GM18909 (cell line): Measurements from ENCODE around the gene CUL4A.
"Not testable (repeated sequence)": the region's sequence is repeated elsewhere in the genome, so short reads cannot be mapped to it uniquely, and the experiment has no call there.

Experiments used
- ATAC-seq: cut with Tn5 transposase; IDR thresholded peaks from one replicate; pipeline ENCODE4 v1.9.1; 2021; ENCODE audit warnings: mild to moderate bottlenecking; ENCODE audit not compliant: unreplicated experiment, poor library complexity

The CUL4A gene

DNA sequence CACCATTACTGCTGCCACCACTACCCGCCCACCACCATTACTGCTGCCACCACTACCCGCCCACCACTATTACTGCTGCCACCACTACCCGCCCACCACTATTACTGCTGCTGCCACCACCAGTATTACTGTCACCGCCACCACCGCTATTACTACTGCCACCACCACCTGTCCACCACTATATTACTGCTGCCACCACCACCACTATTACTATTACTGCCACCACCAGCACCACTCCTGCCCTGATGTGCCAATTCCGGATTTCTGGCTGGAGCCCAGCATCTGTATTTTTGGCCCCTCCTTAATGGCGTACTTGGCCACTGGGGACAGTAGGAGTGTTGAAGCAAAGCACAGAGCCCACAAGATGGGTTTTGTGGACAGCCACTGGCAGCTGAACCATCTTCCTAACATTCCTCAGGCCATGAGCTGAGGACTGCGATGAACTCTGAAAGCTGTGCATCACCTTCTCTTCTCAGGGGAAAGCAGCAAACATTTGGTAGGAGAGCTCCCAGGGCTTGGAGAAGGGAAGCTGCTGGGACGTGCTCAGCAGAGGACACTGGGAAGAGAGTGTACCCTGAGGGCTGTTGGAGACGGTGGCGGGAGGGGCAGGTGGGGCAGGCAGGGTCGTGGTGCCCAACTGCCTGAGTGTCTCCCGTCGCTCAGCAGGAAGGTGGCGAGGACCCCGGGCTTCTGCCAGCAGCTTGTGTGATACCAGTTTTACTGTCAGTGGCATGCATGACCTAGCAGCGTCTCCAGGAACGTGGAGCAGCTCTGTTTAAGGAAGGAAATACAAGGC lies 23.0 kb downstream of the CUL4A start:
- no peak for ATAC-seq

DNA sequence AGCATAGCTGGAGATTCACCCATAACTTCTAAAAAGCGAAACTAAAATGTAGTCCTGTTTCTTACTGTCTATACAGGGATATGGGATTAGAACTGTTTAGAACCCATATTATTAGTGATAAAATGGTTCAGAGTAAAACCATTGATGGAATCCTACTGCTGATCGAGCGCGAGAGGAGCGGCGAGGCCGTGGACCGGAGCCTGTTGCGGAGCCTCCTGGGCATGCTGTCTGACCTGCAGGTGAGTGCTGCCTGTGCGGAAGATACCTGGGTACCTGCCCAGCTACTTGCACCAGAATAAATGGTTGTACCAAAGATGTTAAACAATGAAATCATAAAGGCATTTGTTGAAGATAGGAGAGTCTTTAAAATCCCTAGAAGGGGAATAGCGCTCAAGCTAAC lies 23.7 kb downstream of the CUL4A start:
- ATAC-seq = no peak

DNA sequence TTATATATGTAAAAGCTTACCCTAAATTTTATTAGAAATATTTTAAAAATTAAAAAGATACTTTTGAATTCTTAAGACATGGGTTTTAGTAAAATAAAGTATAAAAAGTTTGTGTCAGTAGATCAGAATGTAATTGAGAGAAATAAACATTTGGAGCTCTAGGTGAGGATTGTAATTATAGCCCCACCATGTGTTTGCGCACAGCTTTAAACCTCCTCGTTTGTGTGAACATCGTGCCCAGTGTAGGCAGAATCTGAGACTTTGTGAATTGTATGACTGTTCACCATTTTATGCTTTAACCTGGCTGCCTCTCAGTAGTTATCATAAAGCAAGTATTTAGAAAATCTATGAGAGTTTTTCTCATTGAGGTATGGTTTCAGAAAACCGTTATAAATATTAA lies 29.1 kb downstream of the CUL4A start:
- ATAC-seq = no peak

DNA sequence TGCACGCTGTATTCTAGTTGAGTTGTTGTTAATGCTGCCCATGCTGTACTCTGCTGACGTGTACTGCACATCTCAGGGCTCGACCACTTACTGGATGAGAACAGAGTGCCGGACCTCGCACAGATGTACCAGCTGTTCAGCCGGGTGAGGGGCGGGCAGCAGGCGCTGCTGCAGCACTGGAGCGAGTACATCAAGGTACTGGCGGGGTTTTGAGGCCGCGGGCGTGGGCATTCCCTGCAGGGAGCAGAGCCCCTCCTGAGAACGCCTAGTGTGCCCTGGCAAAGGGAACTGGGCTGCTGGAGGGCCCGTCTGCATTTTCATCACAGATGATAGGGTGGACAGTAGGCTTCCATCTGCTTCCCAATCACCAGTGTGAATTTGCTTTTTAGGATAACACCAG lies 29.9 kb downstream of the CUL4A start:
- no peak for ATAC-seq

DNA sequence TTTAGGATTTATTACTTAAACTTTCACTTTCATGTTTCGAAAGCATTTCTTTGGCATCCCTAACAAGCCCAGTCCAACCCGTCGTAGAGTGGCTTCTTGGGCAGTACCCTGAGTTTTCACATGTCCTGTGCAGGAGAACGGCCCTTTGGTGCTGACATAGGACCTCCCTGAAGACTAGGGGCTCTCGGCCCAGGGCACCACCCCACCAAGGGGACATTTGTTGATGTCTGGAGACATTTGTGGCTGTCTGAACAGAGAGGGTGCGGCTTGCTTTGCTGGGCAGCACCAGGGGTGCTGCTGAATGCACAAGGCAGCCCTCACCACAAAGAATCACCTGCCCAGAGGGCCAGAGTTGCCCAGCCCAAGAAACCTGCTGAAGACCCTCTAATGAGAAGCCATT lies 30.6 kb downstream of the CUL4A start:
- ATAC-seq = no peak

DNA sequence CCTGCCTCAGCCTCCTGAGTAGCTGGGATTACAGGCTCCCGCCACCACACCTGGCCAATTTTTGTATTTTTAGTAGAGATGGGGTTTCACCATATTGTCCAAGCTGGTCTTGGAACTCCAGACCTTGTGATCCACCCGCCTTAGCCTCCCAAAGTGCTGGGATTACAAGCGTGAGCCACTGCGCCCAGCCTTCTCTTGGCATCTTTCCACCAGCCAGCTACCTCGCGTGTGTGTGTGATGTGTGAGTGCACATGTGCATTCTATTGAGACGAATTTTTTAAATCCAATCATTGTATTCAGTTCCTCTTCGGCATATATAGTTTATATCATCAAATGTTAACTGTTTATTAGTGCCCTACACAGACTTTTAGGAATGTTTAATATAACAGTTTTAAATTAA lies 32.2 kb downstream of the CUL4A start:
- not testable (repeated sequence) for ATAC-seq

DNA sequence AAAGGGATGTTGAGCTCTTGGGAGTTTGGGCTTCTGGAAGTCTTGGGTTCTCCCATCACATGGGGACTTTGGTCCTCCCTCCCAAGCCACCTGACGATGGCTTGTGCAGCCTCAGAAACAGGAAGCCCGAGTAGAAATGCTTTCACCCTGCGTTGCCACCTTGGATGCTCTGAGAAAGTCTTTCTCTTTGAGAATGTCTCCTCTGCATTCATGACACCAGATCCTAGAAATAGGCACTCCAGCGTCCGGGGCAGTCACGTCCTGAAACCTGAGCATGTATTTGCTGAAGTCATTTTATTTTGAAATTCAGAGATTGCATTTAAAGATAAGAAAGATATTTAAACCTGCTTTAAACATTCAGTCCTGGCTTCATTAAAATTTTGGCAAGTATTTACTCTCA lies 34.4 kb downstream of the CUL4A start:
- no peak for ATAC-seq

DNA sequence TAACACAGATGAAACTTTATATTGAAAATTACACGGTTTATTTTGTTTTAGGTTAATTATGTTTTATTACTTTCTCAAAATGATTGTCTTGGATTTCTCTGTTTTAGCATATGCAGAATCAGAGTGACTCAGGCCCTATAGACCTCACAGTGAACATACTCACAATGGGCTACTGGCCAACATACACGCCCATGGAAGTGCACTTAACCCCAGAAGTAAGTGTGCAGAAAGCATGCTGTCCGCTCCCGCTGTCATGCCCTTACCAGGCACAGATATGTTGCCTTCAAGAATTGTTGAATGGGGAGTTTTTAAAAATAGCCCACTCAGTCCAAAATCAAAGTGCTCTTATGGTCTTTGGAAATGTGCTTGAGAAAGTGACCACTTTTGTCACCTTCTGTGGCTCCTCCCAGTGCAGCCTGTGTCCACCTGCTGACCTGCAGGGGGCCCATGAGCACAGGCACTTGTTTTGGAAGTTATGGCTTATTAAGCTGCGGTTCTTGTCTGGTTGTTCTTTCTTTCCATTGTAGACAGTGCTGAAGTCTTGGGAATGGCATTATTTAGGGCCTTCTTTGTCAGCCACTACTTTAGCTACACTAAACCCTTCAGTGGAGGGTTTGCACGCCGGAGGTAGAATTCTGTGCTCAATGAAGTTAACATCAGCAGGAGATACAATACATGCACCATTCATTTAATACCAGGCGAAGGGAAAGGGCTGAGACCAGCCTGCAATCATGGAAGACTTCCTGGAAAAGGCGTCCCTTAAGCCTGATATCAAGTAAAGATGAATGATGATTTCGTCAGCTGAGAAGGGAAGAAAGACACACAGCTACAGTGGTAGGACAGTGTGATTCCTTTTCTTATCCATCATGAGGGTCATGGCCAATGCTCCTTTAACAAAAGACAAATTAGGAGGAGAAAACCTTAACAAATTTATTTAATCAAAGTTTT lies 36.7 kb downstream of the CUL4A start:
- no peak for ATAC-seq

DNA sequence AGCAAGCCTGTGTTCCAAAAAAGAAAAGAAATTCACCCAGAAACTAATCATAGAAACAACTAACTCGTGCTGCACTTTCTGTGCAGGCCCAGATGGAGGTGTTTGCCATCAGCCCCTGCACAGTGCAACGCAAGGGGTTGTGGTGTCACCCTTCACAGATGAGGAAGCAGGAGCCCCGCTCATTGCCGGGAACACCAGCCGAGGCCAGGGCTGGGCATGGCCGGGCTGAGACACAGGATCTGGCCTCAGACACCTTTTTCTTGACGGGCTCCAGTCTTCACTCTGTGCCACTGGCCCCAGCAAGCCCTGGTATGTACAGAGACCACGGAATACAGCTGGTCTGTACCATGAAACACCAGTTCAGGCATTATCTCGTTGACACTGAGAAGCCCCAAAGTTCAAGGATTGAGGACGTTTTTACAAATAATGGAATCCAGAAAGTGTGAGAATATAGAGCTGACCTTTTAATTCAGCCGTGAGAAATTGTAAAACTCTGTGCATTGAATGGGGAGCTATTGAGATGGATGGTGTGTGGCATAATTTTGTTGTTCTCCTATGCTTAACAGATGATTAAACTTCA lies 43.2 kb downstream of the CUL4A start:
- no peak for ATAC-seq

DNA sequence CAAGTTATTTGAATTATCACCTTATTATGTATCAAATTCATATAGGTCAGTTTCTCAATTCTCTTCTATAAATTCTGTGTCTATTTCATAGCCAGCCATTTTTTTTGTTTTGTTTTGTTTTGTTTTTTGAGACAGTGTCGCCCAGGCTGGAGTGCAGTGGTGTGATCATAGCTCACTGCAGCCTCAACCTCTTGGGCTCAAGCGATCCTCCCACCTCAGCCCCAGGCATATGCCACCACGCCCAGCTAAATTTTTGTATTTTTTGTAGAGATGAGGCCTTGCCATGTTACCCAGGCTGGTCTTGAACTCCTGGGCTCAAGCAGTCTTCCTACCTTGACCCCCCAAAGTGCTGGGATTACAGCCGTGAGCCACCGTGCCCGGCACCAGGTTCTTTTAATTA lies 48.5 kb downstream of the CUL4A start:
- not testable (repeated sequence) for ATAC-seq

DNA sequence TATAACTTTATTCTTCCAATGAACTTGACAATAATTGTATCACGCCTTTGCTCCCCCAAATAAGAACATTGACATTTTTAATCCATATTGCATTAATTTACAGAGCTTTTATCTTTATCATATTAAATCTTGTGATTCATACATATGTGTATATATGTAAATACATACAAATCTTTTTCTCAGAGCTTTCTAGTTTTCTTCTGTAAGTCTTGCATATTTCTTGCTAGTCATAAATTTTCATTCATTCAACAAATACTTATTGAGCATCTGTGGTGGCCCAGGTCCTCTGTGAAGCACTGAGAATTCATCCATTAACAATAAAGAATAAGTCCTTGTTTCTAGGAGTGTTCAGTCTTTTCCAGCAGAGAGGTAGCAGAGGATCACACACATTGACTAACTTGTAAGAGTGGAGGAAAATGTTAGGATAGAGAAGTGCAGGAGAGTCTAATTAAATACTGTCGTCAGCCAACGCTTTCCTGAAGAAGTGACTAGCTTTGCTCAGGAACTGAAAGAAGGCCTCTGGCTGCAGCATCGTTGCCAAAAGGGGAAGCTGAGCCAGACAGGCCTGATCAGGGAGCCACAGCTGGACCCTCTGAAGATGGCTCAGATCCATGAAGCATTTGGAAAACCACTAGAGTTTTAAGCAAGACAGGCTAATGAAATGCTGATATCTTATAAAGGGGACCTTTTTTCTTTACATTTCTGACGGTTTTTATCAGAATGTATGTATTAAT lies 49.1 kb downstream of the CUL4A start:
- no peak for ATAC-seq

DNA sequence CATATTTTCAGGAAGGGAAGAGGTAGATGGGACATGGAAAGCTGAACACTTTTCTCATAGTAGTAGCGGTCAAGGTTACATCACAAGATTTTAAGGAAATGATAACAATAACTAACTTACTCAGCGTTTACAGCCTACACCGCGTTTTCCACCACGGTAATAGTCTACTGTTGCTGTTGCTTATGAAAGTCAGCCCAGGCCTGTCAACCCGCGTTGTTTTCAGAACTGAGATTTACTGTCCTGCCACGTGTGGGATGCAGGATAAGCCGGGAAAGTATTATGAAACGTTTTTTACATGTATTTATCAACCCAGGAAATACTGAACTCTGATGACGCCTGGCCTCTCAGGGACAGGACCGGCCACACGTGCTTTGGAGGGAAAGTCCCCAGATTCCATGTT lies 51.6 kb downstream of the CUL4A start:
- ATAC-seq = no peak

DNA sequence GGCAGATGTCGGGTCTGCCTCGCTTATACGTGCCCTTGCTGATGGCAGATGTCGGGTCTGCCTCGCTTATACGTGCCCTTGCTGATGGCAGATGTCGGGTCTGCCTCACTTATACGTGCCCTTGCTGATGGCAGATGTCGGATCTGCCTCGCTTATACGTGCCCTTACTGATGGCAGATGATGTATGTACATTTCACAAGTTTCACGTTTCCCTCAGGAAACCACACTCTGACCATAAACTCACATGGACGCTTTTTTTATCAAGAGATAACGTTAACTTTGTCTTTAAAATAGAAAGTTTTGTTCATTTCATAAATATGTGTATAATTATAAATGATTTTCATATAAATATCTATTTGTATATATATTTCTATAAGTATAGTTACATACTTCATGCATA lies 53.6 kb downstream of the CUL4A start:
- not testable (repeated sequence) for ATAC-seq

DNA sequence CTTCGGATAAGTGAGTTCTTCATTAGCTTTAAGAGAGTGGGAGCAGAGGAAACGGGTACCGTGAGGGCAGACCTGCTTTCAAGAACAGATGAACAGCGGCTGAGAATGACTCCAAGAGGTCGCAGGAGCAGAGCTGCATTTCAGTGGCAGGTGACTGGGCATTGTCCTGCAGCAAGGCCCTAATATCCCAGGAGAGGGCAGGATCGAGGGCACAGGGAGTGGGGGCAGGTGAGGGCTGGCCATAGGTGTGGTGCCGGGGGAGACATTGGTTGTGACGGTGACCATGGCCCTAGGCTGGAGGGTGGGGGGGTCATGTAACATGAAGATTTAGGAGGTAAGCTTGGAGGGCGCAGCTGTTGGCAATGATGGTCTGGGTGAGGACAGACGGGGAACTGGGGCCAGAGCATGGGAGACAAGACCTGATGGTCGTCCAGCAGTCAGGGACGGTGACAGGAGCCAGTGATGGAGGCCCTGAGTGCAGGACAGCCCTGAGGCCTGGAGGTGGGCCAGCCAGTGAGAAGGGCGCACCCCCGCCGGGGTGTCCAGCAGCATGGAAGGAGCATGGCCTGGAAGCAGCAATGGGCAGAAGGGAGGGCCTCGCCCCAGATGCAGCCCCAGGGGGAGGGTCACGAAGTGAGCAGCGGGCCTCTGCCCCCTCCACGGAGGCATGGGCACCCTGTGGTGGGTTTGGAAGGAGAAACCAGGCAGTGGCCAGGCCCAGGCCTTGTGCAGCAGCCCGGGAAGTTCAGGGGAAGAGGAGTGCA lies 58.4 kb downstream of the CUL4A start:
- no peak for ATAC-seq

DNA sequence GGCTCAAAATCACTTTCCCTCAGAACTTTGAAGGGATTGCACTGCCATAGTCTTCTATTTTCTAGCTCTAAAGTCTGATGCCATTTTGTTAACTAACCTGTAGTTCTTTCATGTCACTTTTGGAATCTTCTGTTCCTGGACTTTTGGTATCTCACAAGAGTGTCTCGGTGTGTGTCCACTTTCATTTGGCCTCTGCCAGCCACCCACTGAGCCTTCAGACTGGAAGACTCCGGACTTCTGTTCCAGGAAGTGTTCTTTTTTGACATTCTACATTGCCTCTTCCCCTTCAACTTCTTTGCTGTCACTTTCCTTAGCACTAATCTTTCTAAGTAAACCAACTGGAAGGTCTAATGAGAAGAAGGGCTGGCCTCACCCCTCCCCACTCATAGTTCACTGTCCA lies 62.6 kb downstream of the CUL4A start:
- no peak for ATAC-seq

DNA sequence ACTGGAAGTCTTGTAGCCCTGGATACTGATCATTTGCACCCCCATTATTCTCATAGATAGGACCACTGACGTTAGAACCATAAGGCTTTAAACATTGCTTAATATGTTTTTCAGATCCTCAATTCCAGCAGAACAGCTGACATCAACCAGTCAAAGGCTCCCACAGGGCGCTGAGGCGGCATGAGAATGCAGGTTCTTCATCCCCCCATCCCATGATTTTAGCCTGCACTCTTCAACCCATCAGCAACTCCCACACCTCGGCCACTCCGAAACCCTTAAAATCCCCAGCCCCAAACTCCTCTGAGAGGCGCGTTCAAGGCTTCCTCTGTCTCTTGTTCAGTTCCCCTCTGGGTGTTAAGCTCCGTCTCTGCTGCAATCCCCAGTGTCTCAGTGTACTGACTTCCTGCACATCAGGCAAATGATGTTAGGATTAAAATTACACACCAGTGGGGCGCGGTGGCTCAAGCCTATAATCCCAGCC lies 63.3 kb downstream of the CUL4A start:
- no peak for ATAC-seq

DNA sequence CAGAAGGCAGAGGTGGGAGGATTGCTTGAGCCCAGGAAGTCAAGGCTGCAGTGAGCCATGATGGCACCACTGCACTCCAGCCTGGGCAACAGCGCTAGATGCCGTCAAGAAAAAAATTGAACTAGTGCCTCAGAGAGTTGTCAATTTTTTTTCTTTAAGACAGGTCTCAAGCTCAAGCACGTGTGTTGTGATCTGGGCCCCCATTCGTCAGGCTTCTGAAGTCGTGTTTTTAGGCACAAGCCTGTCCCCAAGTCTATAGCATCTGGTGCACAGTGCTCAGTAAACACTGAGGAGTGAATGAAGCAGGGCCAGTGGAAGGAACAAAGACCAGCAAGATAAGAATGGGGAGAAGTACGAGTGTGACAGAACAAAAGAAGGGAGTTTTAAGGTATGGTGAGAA lies 63.9 kb downstream of the CUL4A start:
- ATAC-seq = no peak

DNA sequence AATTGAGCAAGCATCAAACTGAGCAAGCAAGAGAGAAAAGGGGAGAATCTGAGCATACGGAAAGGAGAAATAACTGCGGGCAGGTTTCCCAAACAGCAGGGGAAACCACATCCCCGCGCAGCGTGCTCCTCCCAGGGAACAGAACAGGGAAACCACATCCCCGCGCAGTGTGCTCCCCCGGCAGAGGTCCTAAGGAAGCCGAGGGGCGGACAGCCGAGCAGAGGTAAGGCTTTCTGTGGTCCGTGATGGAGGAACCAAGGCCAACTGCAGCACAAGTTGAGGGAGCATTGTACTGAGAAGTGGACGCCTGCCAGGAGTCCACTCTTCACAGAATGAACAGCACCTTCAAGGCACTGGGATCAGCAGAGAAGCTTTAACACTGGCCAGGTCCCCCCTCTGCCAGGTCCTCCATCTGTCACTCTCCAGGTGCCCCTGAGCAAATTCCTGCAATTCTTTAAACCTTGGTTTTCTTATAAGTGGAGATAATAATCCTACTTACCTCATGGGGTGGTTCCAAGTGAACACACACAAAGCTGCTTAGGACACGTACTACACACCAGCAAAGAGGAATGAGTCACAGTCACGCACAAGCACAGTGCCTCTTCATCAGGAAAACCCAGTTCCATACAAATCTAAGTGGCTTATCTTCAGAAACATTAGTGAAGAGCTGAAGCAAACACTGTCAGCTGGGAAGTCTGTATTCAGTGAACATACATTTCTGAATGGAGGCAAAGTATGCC lies 64.6 kb downstream of the CUL4A start:
- no peak for ATAC-seq

DNA sequence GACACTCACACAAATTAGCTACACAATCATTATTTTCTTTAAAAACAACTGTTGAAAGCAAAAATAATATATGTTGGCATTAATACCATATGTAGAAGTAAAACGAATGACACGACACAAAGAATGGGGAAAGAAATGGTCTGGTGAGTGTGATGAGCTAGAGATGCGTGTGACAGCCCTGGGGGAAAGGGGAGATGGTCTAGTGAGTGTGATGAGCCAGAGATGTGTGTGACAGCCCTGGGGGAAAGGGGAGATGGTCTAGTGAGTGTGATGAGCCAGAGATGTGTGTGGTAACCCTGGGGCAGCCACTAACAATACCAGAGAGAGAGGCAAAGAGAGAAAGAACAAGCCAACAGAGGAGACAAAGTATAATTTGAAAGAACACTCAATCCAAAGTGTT lies 65.3 kb downstream of the CUL4A start:
- ATAC-seq = no peak
